Stimulated activated CD8-positive, alpha-beta memory T cell treated with anti-CD3 and anti-CD28 coated beads, Interleukin-12 subunit alpha, Interleukin-12 subunit beta, amount 100 ng/mL, for 4 hours (primary cell): ENCODE results near the gene SLX4IP.

Source experiments
- DNase-seq: peaks from one replicate; pipeline ENCODE4 v3.0.0-alpha.2; 2020; ENCODE audit warnings: low read depth

The SLX4IP gene

GRCh38 chr20:10551732-10552724, 116.9 kb downstream of the SLX4IP start:
- DNase-seq, result no peak

GRCh38 chr20:10553326-10553984, 118.3 kb downstream of the SLX4IP start:
- DNase-seq, result no peak

- DNase-seq, result no peak
Measured at GRCh38 chr20:10554285-10554684, 119.2 kb downstream of the SLX4IP start.

GRCh38 chr20:10555393-10555792, 120.3 kb downstream of the SLX4IP start:
- no peak for DNase-seq

GRCh38 chr20:10555865-10556308, 120.8 kb downstream of the SLX4IP start:
- DNase-seq, result no peak

- no peak for DNase-seq
Measured at GRCh38 chr20:10556519-10557083, 121.5 kb downstream of the SLX4IP start.

GRCh38 chr20:10557685-10558084, 122.6 kb downstream of the SLX4IP start:
- DNase-seq, result no peak

GRCh38 chr20:10558635-10559187, 123.6 kb downstream of the SLX4IP start:
- DNase-seq, result no peak

- DNase-seq, result no peak
Measured at GRCh38 chr20:10559266-10559665, 124.2 kb downstream of the SLX4IP start.

GRCh38 chr20:10560686-10561085, 125.6 kb downstream of the SLX4IP start:
- no peak for DNase-seq

- no peak for DNase-seq
Measured at GRCh38 chr20:10561302-10561701, 126.2 kb downstream of the SLX4IP start.

- DNase-seq, result no peak
Measured at GRCh38 chr20:10562899-10563298, 127.8 kb downstream of the SLX4IP start.

GRCh38 chr20:10563935-10564492, 128.9 kb downstream of the SLX4IP start:
- no peak for DNase-seq

GRCh38 chr20:10565191-10565921, 130.3 kb downstream of the SLX4IP start:
- no peak for DNase-seq

GRCh38 chr20:10565922-10566897, 131.1 kb downstream of the SLX4IP start:
- DNase-seq, result no peak

- DNase-seq, result no peak
Measured at GRCh38 chr20:10568032-10568431, 132.9 kb downstream of the SLX4IP start.

GRCh38 chr20:10571313-10571815, 136.3 kb downstream of the SLX4IP start:
- DNase-seq, result no peak

GRCh38 chr20:10572853-10573252, 137.7 kb downstream of the SLX4IP start:
- DNase-seq, result no peak

- DNase-seq, result no peak
Measured at GRCh38 chr20:10573273-10573950, 138.3 kb downstream of the SLX4IP start.
